H1 (cell line): ENCODE measurements around the gene NFIC.

Experiments
- HDAC2 ChIP-seq, 2 experiments: fragments of 300-600 bp in 1 of 2; sonication (generic) in 1 of 2; IDR thresholded peaks; 2 replicates each; pipeline ENCODE4 v1.6.1; 2011 to 2012; ENCODE audit warnings: low read depth in 2 of 2, low read length in 2 of 2, mild to moderate bottlenecking in 2 of 2, moderate library complexity in 2 of 2, borderline replicate concordance in 1 of 2, inconsistent platforms in 1 of 2
- JUN ChIP-seq: IDR thresholded peaks from 2 replicates; pipeline ENCODE4 v1.6.1; 2011; ENCODE audit warnings: low read depth, mild to moderate bottlenecking, improper control_type of control experiment, low read length
- POLR2A ChIP-seq, 2 experiments: IDR thresholded peaks; 1 replicate in 1 of 2; 2 replicates in 1 of 2; pipeline ENCODE4 v1.6.1; 2011; ENCODE audit warnings: low read depth in 2 of 2, low read length in 2 of 2, mild to moderate bottlenecking in 2 of 2; ENCODE audit errors: control extremely low read depth in 1 of 2
- POLR2AphosphoS5 ChIP-seq: IDR thresholded peaks from 2 replicates; pipeline ENCODE4 v1.6.1; 2011; ENCODE audit warnings: low read depth, low read length
- RNF2 ChIP-seq: fragments of 200-900, 300-1000 bp; sonication (generic); IDR thresholded peaks from 2 replicates; pipeline ENCODE4 v1.7.1; 2016; ENCODE audit warnings: borderline replicate concordance, low read depth, mild to moderate bottlenecking, antibody characterized with exemption, low read length; ENCODE audit not compliant: poor library complexity, severe bottlenecking; ENCODE audit errors: missing control alignments
- TAF1 ChIP-seq: IDR thresholded peaks from 2 replicates; pipeline ENCODE4 v1.6.1; 2011; ENCODE audit warnings: mild to moderate bottlenecking, low read depth, low read length
- TBP ChIP-seq: IDR thresholded peaks from 2 replicates; pipeline ENCODE4 v1.6.1; 2011; ENCODE audit warnings: low read depth, low read length, improper control_type of control experiment
- ZNF274 ChIP-seq: IDR thresholded peaks from 2 replicates; pipeline ENCODE4 v1.7.0; 2012; ENCODE audit warnings: low read length, borderline replicate concordance; ENCODE audit errors: extremely low read depth
- TF ChIP-seq, protein P1 (sequence below): IDR thresholded peaks from 2 replicates; pipeline ENCODE4 v1.6.1; 2012; ENCODE audit warnings: inconsistent platforms
- TF ChIP-seq, protein P2 (sequence below), 3 experiments: IDR thresholded peaks; 1 replicate in 2 of 3; 2 replicates in 1 of 3; pipeline versions ENCODE4 v1.5.1 to v1.6.1; 2011; ENCODE audit warnings: low read length in 3 of 3, mild to moderate bottlenecking in 3 of 3, inconsistent platforms in 2 of 3, low read depth in 1 of 3, moderate library complexity in 1 of 3; ENCODE audit not compliant: insufficient read depth in 1 of 3; ENCODE audit errors: control extremely low read depth in 1 of 3

DNA sequence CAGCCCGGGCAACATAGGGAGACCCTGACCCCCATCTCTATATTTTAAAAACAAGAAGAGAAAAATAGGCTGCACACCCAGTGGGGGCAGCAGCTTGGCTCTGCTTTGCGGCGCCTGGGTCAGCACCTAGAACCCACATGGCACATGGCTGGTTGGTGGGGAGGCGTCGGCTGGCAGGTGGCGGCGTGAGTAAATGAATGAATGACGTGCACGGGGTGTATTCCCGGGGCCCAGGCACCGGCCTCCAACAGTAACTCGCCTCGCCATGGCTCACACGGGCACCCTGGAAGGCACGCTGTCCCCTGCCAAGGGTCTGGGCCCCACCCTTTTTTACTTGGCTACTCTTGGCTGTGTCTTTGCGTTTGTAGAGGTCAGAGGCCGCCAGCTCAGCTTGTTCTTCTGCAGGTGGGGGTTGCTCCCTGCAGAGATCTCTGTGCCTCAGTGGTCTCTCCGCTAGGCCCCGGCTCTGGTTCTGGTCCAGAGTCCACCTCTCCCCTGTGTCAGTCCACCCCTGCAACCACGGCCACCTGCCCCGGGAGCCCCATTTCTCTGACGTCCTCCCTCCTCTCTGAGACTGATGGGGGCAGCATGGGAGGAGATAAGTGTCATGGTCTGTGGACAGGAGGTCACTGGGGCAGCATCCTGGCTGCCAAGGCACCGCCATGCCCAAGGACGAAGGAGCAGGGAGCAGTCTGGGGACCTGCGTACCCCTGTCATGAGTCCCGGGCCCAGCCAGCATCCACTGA lies 145.3 kb downstream of the NFIC start:
- TF ChIP-seq HDAC2 (IDR thresholded peaks at IDR 0.05; ENCODE audit: borderline replicate concordance in 1 of 2, low read depth in 2 of 2, low read length in 2 of 2) (no peak), JUN (no peak), RNF2 (no peak), TBP (no peak), POLR2AphosphoS5 (no peak), POLR2A (IDR thresholded peaks at IDR 0.05; ENCODE audit: control extremely low read depth in 1 of 2, low read depth in 2 of 2, low read length in 2 of 2) (no peak), ZNF274 (no peak), TAF1 (no peak)
- TF ChIP-seq, protein P1, sequence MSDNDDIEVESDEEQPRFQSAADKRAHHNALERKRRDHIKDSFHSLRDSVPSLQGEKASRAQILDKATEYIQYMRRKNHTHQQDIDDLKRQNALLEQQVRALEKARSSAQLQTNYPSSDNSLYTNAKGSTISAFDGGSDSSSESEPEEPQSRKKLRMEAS, result no peak
- TF ChIP-seq, protein P2, sequence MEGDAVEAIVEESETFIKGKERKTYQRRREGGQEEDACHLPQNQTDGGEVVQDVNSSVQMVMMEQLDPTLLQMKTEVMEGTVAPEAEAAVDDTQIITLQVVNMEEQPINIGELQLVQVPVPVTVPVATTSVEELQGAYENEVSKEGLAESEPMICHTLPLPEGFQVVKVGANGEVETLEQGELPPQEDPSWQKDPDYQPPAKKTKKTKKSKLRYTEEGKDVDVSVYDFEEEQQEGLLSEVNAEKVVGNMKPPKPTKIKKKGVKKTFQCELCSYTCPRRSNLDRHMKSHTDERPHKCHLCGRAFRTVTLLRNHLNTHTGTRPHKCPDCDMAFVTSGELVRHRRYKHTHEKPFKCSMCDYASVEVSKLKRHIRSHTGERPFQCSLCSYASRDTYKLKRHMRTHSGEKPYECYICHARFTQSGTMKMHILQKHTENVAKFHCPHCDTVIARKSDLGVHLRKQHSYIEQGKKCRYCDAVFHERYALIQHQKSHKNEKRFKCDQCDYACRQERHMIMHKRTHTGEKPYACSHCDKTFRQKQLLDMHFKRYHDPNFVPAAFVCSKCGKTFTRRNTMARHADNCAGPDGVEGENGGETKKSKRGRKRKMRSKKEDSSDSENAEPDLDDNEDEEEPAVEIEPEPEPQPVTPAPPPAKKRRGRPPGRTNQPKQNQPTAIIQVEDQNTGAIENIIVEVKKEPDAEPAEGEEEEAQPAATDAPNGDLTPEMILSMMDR (IDR thresholded peaks at IDR 0.05; ENCODE audit: control extremely low read depth in 1 of 3, insufficient read depth in 1 of 3, low read depth in 1 of 3, low read length in 3 of 3), result no peak
